ENCODE measurements around the gene CYP27B1.

The CYP27B1 gene

DNA sequence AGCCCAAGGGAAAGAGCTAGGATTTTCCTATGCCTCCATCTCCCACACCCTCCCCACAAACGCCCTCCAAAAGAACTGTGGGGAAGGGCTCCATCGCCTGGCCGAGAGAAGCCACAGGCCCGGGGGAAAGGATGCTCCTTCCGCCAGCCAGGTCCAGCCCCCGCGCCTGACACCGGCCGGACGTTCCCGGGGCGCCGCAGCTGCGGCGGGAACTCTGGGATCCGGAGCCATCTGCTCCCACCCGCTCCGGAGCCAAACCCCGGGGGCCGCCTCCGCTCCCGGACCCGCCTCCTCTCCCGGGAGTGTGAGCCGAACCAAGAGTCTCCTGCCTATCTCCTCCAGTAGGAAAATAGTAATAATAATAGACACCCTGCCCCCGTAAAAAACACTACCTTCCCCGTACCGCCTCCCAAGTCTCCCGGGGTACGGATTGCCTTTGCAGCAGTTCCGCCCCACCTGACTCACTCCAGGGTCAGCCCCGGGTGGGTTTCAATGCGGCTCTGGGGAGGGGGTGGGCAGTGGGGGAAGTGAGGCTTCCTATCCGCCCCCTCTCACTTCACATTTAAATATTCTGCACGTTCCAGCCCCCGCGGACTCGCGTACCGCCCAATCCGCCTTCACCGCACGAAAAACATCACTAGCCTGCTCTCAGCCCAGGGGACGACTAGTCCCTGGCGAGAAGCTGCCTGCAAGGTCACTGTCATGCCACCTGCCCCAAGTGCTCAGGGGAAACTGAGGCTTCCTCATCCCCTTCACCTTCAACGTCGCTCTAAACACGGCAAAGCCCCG lies 30.7 kb downstream of the CYP27B1 start:
- H3K4me3 ChIP-seq (IDR thresholded peaks at IDR 0.05; ENCODE audit: insufficient read depth, low read depth, low read length): no peak overlapping the region
- H3K27ac ChIP-seq: no peak overlapping the region
- no peaks in the 10 kb centered on the region for H4K20me1 ChIP-seq (ENCODE audit: insufficient read depth)
- H3K9ac ChIP-seq: no peak overlapping the region
- TF ChIP-seq, protein P1, sequence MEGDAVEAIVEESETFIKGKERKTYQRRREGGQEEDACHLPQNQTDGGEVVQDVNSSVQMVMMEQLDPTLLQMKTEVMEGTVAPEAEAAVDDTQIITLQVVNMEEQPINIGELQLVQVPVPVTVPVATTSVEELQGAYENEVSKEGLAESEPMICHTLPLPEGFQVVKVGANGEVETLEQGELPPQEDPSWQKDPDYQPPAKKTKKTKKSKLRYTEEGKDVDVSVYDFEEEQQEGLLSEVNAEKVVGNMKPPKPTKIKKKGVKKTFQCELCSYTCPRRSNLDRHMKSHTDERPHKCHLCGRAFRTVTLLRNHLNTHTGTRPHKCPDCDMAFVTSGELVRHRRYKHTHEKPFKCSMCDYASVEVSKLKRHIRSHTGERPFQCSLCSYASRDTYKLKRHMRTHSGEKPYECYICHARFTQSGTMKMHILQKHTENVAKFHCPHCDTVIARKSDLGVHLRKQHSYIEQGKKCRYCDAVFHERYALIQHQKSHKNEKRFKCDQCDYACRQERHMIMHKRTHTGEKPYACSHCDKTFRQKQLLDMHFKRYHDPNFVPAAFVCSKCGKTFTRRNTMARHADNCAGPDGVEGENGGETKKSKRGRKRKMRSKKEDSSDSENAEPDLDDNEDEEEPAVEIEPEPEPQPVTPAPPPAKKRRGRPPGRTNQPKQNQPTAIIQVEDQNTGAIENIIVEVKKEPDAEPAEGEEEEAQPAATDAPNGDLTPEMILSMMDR (conservative IDR thresholded peaks at IDR 0.05; ENCODE audit: low read depth, low read length): no peak
- no peaks in the 10 kb centered on the region for H3K36me3 ChIP-seq (ENCODE audit: insufficient read depth)
- H2AFZ ChIP-seq (ENCODE audit: low read depth): no peak overlapping the region
- H3K27me3 ChIP-seq (ENCODE audit: insufficient read depth, low read depth): peaks cover 14% of the 10 kb centered on the region; the same call in 1 of the 2 replicates
- no peaks in the 10 kb centered on the region for H3K79me2 ChIP-seq (ENCODE audit: insufficient read depth, low read depth)
- peaks cover 7% of the 10 kb centered on the region for H3K4me1 ChIP-seq (ENCODE audit: low read depth, poor library complexity, severe bottlenecking)
- H3K4me2 ChIP-seq: no peak overlapping the region

DNA sequence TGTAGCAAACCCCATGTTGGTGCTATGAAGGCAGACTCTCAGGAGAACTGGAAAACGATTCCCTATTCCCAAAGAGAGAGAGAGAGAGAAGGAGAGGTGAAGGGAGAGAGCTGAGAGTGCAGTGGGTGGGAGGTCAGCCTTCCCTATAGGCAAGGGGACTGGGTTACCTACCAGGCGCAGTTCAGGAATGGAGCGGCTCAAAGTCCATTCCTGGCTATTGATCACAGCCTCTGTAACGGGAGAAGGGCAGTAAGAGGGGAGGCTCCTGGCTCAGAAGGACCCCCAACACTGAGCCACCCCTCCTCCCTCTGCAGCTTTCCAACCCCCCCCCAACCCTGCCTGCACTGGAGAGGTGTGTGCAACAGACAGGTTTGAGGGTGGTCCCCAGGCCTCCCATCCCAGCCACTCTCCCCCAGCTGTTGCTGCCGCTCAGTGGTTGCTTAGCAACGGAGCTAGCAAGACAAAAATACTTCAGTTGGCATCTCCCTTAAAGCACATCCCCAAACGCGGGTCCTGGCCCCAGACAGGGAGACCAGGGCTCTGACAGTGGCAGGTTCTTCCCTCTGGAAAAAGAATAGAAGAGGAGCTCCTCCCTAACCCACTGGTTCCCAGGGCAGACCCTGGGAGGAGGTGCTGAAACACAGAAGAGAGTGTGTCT lies 31.6 kb downstream of the CYP27B1 start:
- no peak overlapping the region for H3K27ac ChIP-seq
- no peaks in the 10 kb centered on the region for H4K20me1 ChIP-seq (ENCODE audit: insufficient read depth)
- H3K4me2 ChIP-seq: no peak overlapping the region
- no peak overlapping the region for H3K4me3 ChIP-seq (IDR thresholded peaks at IDR 0.05; ENCODE audit: insufficient read depth, low read depth, low read length)
- no peak overlapping the region for H2AFZ ChIP-seq (ENCODE audit: low read depth)
- no peaks in the 10 kb centered on the region for H3K36me3 ChIP-seq (ENCODE audit: insufficient read depth)
- peaks cover 22% of the 10 kb centered on the region; the same call in 1 of the 2 replicates for H3K27me3 ChIP-seq (ENCODE audit: insufficient read depth, low read depth)
- H3K79me2 ChIP-seq (ENCODE audit: insufficient read depth, low read depth): no peaks in the 10 kb centered on the region
- no peak overlapping the region for H3K9ac ChIP-seq
- TF ChIP-seq, protein P1 (conservative IDR thresholded peaks at IDR 0.05; ENCODE audit: low read depth, low read length): no peak
- H3K4me1 ChIP-seq (ENCODE audit: low read depth, poor library complexity, severe bottlenecking): no peaks in the 10 kb centered on the region

DNA sequence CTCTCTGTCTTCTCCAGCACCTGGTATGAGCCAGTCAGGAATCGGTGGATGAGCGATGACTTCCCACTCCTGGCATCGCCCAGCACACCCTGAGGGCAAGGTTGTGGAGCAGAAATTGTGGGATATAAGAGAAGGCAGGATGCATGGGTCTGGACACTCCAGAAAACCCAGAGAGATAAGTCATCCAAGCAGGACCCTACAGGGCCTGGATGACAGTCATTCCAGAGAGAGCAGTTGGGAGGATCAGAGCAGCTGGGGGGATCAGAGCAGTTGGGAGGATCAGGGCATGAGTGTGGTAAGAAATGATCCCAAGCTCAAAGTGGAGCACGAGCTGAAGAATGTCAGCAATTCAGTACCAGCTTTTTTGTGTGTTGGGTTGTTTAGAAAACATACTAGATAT lies 32.3 kb downstream of the CYP27B1 start:
- TF ChIP-seq, protein P1 (conservative IDR thresholded peaks at IDR 0.05; ENCODE audit: low read depth, low read length): no peak
- no peaks in the 10 kb centered on the region for H3K79me2 ChIP-seq (ENCODE audit: insufficient read depth, low read depth)
- H3K4me3 ChIP-seq (IDR thresholded peaks at IDR 0.05; ENCODE audit: insufficient read depth, low read depth, low read length): no peak overlapping the region
- peaks cover 26% of the 10 kb centered on the region; the same call in 1 of the 2 replicates for H3K27me3 ChIP-seq (ENCODE audit: insufficient read depth, low read depth)
- no peaks in the 10 kb centered on the region for H4K20me1 ChIP-seq (ENCODE audit: insufficient read depth)
- no peak overlapping the region for H2AFZ ChIP-seq (ENCODE audit: low read depth)
- no peaks in the 10 kb centered on the region for H3K4me1 ChIP-seq (ENCODE audit: low read depth, poor library complexity, severe bottlenecking)
- no peak overlapping the region for H3K4me2 ChIP-seq
- H3K9ac ChIP-seq: no peak overlapping the region
- H3K36me3 ChIP-seq (ENCODE audit: insufficient read depth): no peaks in the 10 kb centered on the region
- H3K27ac ChIP-seq: no peak overlapping the region

DNA sequence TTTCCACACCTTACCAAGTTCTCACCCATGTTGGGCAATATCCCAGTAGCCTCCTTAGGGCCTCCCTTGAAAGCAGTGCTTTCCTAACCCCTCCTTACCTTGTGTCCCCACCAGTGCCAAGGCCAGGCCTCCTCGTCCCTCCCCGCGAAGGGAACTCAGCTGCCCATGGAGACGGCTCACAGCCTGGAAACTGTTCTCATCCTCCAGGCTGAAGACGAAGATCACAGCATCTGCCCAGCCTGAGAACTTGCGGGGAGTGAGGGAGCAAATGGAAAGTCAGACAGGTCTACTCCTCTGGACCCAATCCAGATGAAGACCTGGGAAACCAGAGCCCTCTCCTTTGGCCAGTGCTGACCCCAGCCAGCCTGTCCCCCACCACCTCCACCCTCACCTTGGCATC lies 33.0 kb downstream of the CYP27B1 start:
- Histone ChIP-seq H3K79me2 (ENCODE audit: insufficient read depth, low read depth) (no peaks in the 10 kb centered on the region), H4K20me1 (ENCODE audit: insufficient read depth) (no peaks in the 10 kb centered on the region), H3K27ac (no peak overlapping the region), H3K36me3 (ENCODE audit: insufficient read depth) (no peaks in the 10 kb centered on the region), H3K9ac (no peak overlapping the region), H3K4me2 (no peak overlapping the region), H3K4me1 (ENCODE audit: low read depth, poor library complexity, severe bottlenecking) (no peaks in the 10 kb centered on the region), H2AFZ (ENCODE audit: low read depth) (no peak overlapping the region), H3K4me3 (IDR thresholded peaks at IDR 0.05; ENCODE audit: insufficient read depth, low read depth, low read length) (no peak overlapping the region), H3K27me3 (ENCODE audit: insufficient read depth, low read depth) (peaks cover 26% of the 10 kb centered on the region; the same call in 1 of the 2 replicates)
- TF ChIP-seq, protein P1 (conservative IDR thresholded peaks at IDR 0.05; ENCODE audit: low read depth, low read length): no peak
